H1 (cell line): ENCODE results near the gene RHBG. TPM values are rescaled to one million over a fixed set of nuclear protein-coding genes. Genes with fewer than 3 reads are reported as not detected.
A peak's percentile ranks its signal among the peaks of the same experiment; 100 is the strongest.

Experiments used
- BCL11A ChIP-seq, 2 experiments: IDR thresholded peaks; one replicate each; pipeline ENCODE4 v1.6.1; 2011; ENCODE audit warnings: low read depth in 2 of 2, low read length in 2 of 2, mild to moderate bottlenecking in 2 of 2
- CHD2 ChIP-seq: IDR thresholded peaks from 2 replicates; pipeline ENCODE4 v1.6.1; 2012; ENCODE audit warnings: low read length, improper control_type of control experiment
- CREB1 ChIP-seq: IDR thresholded peaks from 2 replicates; pipeline ENCODE4 v1.6.1; 2012; ENCODE audit warnings: inconsistent platforms
- EZH2 ChIP-seq: fragments of 200-600 bp; sonication (generic); IDR thresholded peaks from 2 replicates; pipeline ENCODE4 v1.7.1; 2012; ENCODE audit warnings: low read depth, mild to moderate bottlenecking, moderate library complexity, low read length, inconsistent platforms; ENCODE audit not compliant: severe bottlenecking
- GTF2F1 ChIP-seq: IDR thresholded peaks from 2 replicates; pipeline ENCODE4 v1.6.1; 2012; ENCODE audit warnings: low read depth, low read length, improper control_type of control experiment, borderline replicate concordance
- HDAC2 ChIP-seq, 2 experiments: fragments of 300-600 bp in 1 of 2; sonication (generic) in 1 of 2; IDR thresholded peaks; 2 replicates each; pipeline ENCODE4 v1.6.1; 2011 to 2012; ENCODE audit warnings: low read depth in 2 of 2, low read length in 2 of 2, mild to moderate bottlenecking in 2 of 2, moderate library complexity in 2 of 2, borderline replicate concordance in 1 of 2, inconsistent platforms in 1 of 2
- KDM4A ChIP-seq: IDR thresholded peaks from one replicate; pipeline ENCODE4 v1.7.1; 2012; ENCODE audit warnings: low read depth, mild to moderate bottlenecking, moderate library complexity, low read length, inconsistent platforms; ENCODE audit not compliant: severe bottlenecking
- POLR2AphosphoS5 ChIP-seq: IDR thresholded peaks from 2 replicates; pipeline ENCODE4 v1.6.1; 2011; ENCODE audit warnings: low read depth, low read length
- RNF2 ChIP-seq: fragments of 200-900, 300-1000 bp; sonication (generic); IDR thresholded peaks from 2 replicates; pipeline ENCODE4 v1.7.1; 2016; ENCODE audit warnings: borderline replicate concordance, low read depth, mild to moderate bottlenecking, antibody characterized with exemption, low read length; ENCODE audit not compliant: poor library complexity, severe bottlenecking; ENCODE audit errors: missing control alignments
- SAP30 ChIP-seq: fragments of 300-600 bp; sonication (generic); IDR thresholded peaks from 2 replicates; pipeline ENCODE4 v1.7.1; 2012; ENCODE audit warnings: low read length, moderate library complexity, mild to moderate bottlenecking, inconsistent platforms; ENCODE audit not compliant: insufficient read depth, insufficient replicate concordance
- SP2 ChIP-seq: IDR thresholded peaks from 2 replicates; pipeline ENCODE4 v1.6.1; 2012; ENCODE audit warnings: mild to moderate bottlenecking, low read length, inconsistent platforms
- TAF1 ChIP-seq: IDR thresholded peaks from 2 replicates; pipeline ENCODE4 v1.6.1; 2011; ENCODE audit warnings: mild to moderate bottlenecking, low read depth, low read length
- TAF7 ChIP-seq: optimal IDR thresholded peaks from 2 replicates; pipeline ENCODE3; 2011; ENCODE audit warnings: low read depth, mild to moderate bottlenecking, inconsistent platforms, low read length, moderate library complexity, borderline replicate concordance
- TBP ChIP-seq: IDR thresholded peaks from 2 replicates; pipeline ENCODE4 v1.6.1; 2011; ENCODE audit warnings: low read depth, low read length, improper control_type of control experiment
- TCF12 ChIP-seq: IDR thresholded peaks from 2 replicates; pipeline ENCODE4 v1.6.1; 2011; ENCODE audit warnings: low read depth, mild to moderate bottlenecking, low read length
- ZNF274 ChIP-seq: IDR thresholded peaks from 2 replicates; pipeline ENCODE4 v1.7.0; 2012; ENCODE audit warnings: low read length, borderline replicate concordance; ENCODE audit errors: extremely low read depth
- polyA plus RNA-seq, 7 experiments: library from polyadenylated mRNA; depleted of rRNA in 3 of 7; stranded (reverse) in 5 of 7; unstranded in 2 of 7; fragments of >200 nt in 5 of 7; fragments of 200-250 nt in 2 of 7; gene quantifications; 1 replicate in 5 of 7; 2 replicates in 1 of 7; 4 replicates in 1 of 7; pipeline versions ENCODE4 v1.2.1 to v1.2.3, GENCODE V29; 2011 to 2013; ENCODE audit warnings: missing spikeins in 2 of 7, mixed read lengths in 2 of 7
- total RNA-seq: library from RNA; stranded (reverse); fragmentation: NEBNext Ultra II Directional; extraction: Animal tissue kit (Norgen Biotek cat#: 25700); gene quantifications from 2 replicates; pipeline ENCODE4 v1.2.1, GENCODE V29; 2021
- TF ChIP-seq, protein P1 (sequence below): IDR thresholded peaks from 2 replicates; pipeline ENCODE4 v1.6.1; 2011; ENCODE audit warnings: low read length, improper control_type of control experiment
- TF ChIP-seq, protein P2 (sequence below): IDR thresholded peaks from 2 replicates; pipeline ENCODE4 v1.6.1; 2012; ENCODE audit warnings: low read length, inconsistent platforms
- TF ChIP-seq, protein P3 (sequence below): IDR thresholded peaks from 2 replicates; pipeline ENCODE4 v1.6.1; 2012; ENCODE audit warnings: inconsistent platforms

RHBG gene
- total and polyA plus RNA-seq, 2 of the 8 experiments (the other 6 are each of a cell fraction or from before 2014, with no cell fraction given): 2.6 to 2.7 TPM

DNA sequence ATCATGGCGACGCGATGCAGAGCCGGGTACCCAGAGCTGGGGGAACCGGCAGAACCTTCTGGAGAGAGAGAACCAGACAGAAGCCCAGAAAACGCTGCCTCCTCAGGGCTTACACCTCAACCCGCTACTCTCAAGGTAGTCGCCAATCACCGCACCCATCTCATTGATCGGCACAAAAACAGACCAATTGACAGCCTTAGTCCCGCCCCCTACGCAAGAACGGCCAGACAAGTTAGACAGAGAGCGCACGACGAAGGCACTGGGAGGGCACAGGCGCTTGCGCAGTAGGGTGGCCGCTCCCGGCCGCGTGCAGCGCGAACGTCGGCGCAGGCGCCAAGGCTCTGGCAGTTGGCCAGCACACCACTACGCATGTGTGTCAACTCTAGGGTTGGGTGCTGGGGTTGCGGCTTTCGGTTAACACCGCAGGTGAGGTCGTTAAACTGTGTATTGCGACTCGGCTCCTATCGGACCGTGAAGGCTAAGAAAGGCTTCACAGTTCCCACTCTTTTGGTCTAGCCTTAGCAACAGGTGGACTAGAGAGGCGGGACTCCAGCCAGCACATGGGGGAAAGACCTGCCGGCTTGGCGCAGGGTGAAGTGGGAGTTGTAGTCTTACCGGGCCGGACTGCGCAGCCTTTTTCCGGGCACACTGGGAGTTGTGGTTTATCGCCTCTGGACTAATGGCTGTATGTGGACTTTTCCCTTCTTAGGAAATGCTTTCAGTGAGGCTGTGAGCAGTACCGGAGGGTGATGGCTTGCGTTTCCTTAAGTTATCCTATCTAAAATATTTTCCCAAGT is 30.6 kb upstream of the RHBG start, which contains the start of the genes CCT3 and TSACC (continued):
- TF ChIP-seq RNF2: no peak
- TF ChIP-seq, protein P1, sequence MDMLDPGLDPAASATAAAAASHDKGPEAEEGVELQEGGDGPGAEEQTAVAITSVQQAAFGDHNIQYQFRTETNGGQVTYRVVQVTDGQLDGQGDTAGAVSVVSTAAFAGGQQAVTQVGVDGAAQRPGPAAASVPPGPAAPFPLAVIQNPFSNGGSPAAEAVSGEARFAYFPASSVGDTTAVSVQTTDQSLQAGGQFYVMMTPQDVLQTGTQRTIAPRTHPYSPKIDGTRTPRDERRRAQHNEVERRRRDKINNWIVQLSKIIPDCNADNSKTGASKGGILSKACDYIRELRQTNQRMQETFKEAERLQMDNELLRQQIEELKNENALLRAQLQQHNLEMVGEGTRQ: no peak
- TF ChIP-seq TCF12: no peak
- TF ChIP-seq BCL11A (IDR thresholded peaks at IDR 0.05; ENCODE audit: low read depth in 2 of 2, low read length in 2 of 2): no peak
- TF ChIP-seq POLR2AphosphoS5: peak; percentile 86
- TF ChIP-seq, protein P2, sequence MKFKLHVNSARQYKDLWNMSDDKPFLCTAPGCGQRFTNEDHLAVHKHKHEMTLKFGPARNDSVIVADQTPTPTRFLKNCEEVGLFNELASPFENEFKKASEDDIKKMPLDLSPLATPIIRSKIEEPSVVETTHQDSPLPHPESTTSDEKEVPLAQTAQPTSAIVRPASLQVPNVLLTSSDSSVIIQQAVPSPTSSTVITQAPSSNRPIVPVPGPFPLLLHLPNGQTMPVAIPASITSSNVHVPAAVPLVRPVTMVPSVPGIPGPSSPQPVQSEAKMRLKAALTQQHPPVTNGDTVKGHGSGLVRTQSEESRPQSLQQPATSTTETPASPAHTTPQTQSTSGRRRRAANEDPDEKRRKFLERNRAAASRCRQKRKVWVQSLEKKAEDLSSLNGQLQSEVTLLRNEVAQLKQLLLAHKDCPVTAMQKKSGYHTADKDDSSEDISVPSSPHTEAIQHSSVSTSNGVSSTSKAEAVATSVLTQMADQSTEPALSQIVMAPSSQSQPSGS: no peak
- TF ChIP-seq TBP: peak; percentile 85
- TF ChIP-seq SAP30: peak; percentile 95
- TF ChIP-seq KDM4A: peak; percentile 70
- TF ChIP-seq, protein P3, sequence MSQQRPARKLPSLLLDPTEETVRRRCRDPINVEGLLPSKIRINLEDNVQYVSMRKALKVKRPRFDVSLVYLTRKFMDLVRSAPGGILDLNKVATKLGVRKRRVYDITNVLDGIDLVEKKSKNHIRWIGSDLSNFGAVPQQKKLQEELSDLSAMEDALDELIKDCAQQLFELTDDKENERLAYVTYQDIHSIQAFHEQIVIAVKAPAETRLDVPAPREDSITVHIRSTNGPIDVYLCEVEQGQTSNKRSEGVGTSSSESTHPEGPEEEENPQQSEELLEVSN: peak; percentile 93
- TF ChIP-seq TAF1: peak; percentile 86
- peak; percentile 68 for TF ChIP-seq TAF7
- 0 out of 4 replicates have a peak, but pooled peaks of 1 of the 2 experiments have one; percentile 20 for TF ChIP-seq HDAC2 (IDR thresholded peaks at IDR 0.05; ENCODE audit: borderline replicate concordance in 1 of 2, low read depth in 2 of 2, low read length in 2 of 2)
- TF ChIP-seq GTF2F1: no peak; the same call in 1 of the 2 replicates
- TF ChIP-seq EZH2: no peak
- TF ChIP-seq SP2: peak; percentile 89
- peak; percentile 91 for TF ChIP-seq CREB1
- TF ChIP-seq CHD2: peak; percentile 94
- no peak for TF ChIP-seq ZNF274
